Esophagus squamous epithelium (tissue), 5 donors: ENCODE data around the gene LRP5. TPM values are rescaled to one million over a fixed set of nuclear protein-coding genes. Genes with fewer than 3 reads are reported as not detected.
"Not testable (repeated sequence)": the region's sequence is repeated elsewhere in the genome, so short reads cannot be mapped to it uniquely, and the experiment has no call there.

Experiments used
- DNase-seq: peaks from one replicate; lab custom pipeline; 2025; lab: John Stamatoyannopoulos, UW
- H3K27ac ChIP-seq, 4 donors: fragments of 200-600 bp; sonication (generic); one replicate each; pipeline ENCODE4 v1.5.1; 2016 to 2019; ENCODE audit warnings: mild to moderate bottlenecking in 1 of 4
- H3K27me3 ChIP-seq, 4 donors: fragments of 200-600 bp; sonication (generic); 1 replicate in 3 of 4; 2 replicates in 1 of 4; pipeline versions ENCODE4 v1.5.1 to v1.6.0; 2017 to 2021; ENCODE audit warnings: antibody characterized with exemption in 1 of 4
- H3K36me3 ChIP-seq, 3 donors: fragments of 200-600 bp; sonication (generic); one replicate each; pipeline ENCODE4 v1.5.1; 2016 to 2019
- H3K4me1 ChIP-seq, 3 donors: fragments of 200-600 bp; sonication (generic); one replicate each; pipeline ENCODE4 v1.5.1; 2017 to 2019
- H3K4me3 ChIP-seq, 4 donors: fragments of 200-600 bp; sonication (generic); 1 replicate in 3 of 4; 2 replicates in 1 of 4; pipeline ENCODE4 v1.5.1; 2016 to 2019; ENCODE audit warnings: mild to moderate bottlenecking in 2 of 4, moderate library complexity in 1 of 4
- H3K9me3 ChIP-seq, 3 donors: fragments of 200-600 bp; sonication (generic); one replicate each; pipeline ENCODE4 v1.5.1; 2016 to 2019
- POLR2A ChIP-seq, 4 donors: fragments of 450-650 bp; IDR thresholded peaks; one replicate each; pipeline ENCODE4 v1.6.1; 2017; ENCODE audit warnings: antibody characterized with exemption in 4 of 4, mild to moderate bottlenecking in 4 of 4, moderate library complexity in 3 of 4
- WGBS, 2 donors: methylation state at CpG; one replicate each; pipeline ENCODE4 v1.1.5; 2018; 5-methylcytosine and 5-hydroxymethylcytosine counted together
- intact Hi-C: fragments of 100-400 bp; cut with DNase I; formaldehyde crosslinking; loops from one replicate; pipeline ENCODE4 v1.15.0; 2022
- total RNA-seq, 4 donors: library from RNA; depleted of rRNA; stranded (reverse); fragments of >200 nt; gene quantifications; one replicate each; pipeline ENCODE4 v1.1.0, GENCODE V29; 2016
- TF ChIP-seq, protein P1 (sequence below), 6 experiments: fragments of 450-650 bp in 4 of 6; fragments of 200-600 bp in 2 of 6; sonication (generic) in 2 of 6; IDR thresholded peaks; one replicate each; pipeline ENCODE4 v1.5.1; 2016 to 2019; ENCODE audit warnings: antibody characterized with exemption in 6 of 6, mild to moderate bottlenecking in 4 of 6, moderate library complexity in 4 of 6
- donor health status: DM: yes; HTN: yes; CAD: no.

Gene LRP5
- total RNA-seq, 4 donors from 2014 or later, result 13.7 to 24.0 (median 20.9) TPM

DNA sequence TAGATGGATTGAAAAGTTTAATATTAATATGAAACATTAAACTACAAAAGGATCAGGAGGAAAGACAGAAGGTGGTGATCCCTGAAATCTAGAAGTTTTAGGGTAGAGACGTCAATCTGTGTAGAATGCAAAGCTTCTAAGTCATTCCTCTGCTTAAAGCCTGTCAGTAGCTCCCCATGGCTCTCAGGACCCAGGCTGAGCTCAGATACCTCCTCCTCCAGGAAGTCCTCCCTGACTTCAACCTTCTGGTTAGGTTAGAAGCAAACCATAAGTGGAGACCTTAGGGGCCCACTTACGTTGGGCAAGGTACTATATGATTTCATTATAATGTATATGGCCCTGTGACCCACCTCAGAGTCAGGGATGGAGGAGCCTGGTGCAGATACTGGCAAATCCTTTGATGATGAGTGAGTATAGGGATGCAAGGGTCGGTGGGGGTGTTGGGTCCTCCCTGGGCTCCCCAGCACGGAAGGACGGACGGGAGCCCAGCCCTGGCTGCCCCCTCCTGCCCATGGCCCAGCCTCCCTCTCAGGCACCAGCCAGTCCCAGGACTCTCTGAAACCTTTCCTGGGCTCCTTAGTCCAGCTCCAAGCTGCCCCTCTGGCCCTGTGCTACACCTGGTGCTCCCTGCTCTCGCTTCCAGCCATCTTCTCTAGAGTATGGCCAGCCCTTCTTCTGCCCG, 145.0 kb downstream of the LRP5 start:
- no peak overlapping the region for H3K4me3 ChIP-seq
- intact Hi-C loops, result no loop called here
- H3K27me3 ChIP-seq, result no peaks in the 10 kb centered on the region
- peaks cover 0 to 35% (median 5%) of the 10 kb centered on the region in 3 donors for H3K4me1 ChIP-seq
- no peak for DNase-seq
- WGBS, 2 donors, result 82 to 86% methylated on average over 6 to 7 of the region's 8 CpGs
- TF ChIP-seq, protein P1, sequence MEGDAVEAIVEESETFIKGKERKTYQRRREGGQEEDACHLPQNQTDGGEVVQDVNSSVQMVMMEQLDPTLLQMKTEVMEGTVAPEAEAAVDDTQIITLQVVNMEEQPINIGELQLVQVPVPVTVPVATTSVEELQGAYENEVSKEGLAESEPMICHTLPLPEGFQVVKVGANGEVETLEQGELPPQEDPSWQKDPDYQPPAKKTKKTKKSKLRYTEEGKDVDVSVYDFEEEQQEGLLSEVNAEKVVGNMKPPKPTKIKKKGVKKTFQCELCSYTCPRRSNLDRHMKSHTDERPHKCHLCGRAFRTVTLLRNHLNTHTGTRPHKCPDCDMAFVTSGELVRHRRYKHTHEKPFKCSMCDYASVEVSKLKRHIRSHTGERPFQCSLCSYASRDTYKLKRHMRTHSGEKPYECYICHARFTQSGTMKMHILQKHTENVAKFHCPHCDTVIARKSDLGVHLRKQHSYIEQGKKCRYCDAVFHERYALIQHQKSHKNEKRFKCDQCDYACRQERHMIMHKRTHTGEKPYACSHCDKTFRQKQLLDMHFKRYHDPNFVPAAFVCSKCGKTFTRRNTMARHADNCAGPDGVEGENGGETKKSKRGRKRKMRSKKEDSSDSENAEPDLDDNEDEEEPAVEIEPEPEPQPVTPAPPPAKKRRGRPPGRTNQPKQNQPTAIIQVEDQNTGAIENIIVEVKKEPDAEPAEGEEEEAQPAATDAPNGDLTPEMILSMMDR (IDR thresholded peaks at IDR 0.05), result no peak
- TF ChIP-seq POLR2A (IDR thresholded peaks at IDR 0.05), result no peak
- H3K27ac ChIP-seq, result no peak overlapping the region
- no peaks in the 10 kb centered on the region for H3K36me3 ChIP-seq
- no peaks in the 10 kb centered on the region for H3K9me3 ChIP-seq

DNA sequence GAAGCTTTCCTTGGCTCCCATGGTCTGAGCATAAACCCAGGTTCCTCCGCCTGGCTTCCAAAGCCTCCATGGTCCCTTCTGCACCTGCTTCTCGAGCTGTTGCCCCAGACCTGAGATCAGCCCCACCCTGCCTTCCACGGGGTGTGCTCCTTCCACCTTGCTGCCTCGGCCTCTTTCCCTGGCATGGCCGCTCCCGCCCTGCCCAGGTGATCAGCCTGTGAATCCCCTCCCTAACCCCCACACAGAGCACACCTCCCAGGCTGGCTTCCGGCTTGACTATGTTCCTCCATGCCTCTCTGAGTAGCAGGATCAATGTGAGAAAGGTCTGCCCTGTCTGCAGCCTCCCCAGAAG, 145.5 kb downstream of the LRP5 start:
- H3K36me3 ChIP-seq, result no peaks in the 10 kb centered on the region
- H3K4me3 ChIP-seq, result no peak overlapping the region
- H3K27ac ChIP-seq, result no peak overlapping the region
- intact Hi-C loops, result no loop called here
- H3K9me3 ChIP-seq, result no peaks in the 10 kb centered on the region
- 70 to 83% methylated on average over 7 of the region's 7 CpGs for WGBS, 2 donors
- no peak for DNase-seq
- TF ChIP-seq POLR2A (IDR thresholded peaks at IDR 0.05), result no peak
- TF ChIP-seq, protein P1 (IDR thresholded peaks at IDR 0.05), result no peak
- H3K27me3 ChIP-seq, result no peaks in the 10 kb centered on the region
- peaks cover 0 to 40% (median 10%) of the 10 kb centered on the region in 3 donors for H3K4me1 ChIP-seq

DNA sequence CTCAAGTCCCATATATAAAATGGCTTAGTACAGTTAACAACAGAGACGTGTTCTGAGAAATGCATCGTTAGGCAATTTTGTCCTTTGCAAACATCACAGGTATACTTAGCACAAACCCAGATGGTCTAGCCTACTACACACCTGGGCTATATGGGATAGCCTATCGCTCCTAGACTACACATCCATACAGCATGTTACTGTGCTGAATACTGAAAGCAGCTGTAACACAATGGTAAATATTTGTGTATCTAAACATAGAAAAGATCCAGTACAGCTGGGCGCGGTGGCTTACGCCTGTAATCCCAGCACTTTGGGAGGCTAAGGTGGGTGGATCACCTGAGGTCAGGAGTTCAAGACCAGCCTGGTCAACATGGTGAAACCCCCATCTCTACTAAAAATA, 145.9 kb downstream of the LRP5 start:
- H3K36me3 ChIP-seq, H3K27me3 ChIP-seq, H3K9me3 ChIP-seq, H3K4me3 ChIP-seq, H3K27ac ChIP-seq, DNase-seq, intact Hi-C loops: not testable (repeated sequence)
- peaks cover 0 to 45% (median 15%) of the 10 kb centered on the region in 3 donors for H3K4me1 ChIP-seq
- WGBS, 2 donors, result 72 to 82% methylated on average over 3 to 6 of the region's 6 CpGs

DNA sequence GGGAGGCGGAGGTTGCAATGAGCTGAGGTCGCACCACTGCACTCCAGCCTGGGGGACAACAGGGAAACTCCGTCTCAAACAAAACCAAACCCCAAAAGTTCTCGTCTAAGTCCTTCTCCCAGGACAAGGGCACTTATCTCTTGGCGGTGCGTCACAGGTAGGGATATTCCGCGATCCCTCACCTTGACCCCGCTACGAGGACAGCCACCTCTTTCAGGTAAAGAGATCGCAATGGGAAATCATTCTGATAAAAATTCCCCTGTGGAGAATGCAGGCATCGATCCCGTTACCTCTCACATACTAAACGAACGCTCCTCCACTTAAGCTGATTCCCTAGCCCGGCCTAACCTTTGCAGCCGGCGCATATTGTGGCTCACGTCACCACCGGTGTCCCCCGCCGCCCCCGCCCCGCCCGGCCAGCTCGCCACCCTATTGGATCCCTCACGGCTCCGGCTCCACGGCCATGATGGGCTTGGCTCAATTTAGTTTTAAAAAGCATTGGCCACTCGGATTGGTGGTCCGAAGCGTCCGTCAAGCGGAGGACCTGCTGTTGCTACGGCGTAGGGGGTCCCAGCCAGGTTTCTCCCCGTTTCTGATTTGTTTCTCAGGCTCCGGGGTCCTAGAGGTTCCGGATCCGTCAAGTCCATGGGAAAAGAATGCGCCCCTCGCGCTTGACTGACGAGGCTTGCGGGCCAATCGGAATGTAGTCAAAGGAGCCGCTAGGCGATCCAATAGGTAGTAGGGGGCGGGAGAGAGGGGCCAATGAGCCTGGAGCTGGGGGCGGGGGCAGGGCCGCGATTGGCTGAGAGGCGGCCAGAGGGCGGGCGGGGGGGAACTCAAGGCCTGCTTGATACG, 147.7 kb downstream of the LRP5 start:
- H3K4me3 ChIP-seq, result peak overlapping the region; percentile 75 to 97 (median 86)
- WGBS, 2 donors, result 7 to 9% methylated on average over 11 to 22 of the region's 56 CpGs
- peak overlapping the region; percentile 91 to 100 (median 99) for H3K27ac ChIP-seq
- no peaks in the 10 kb centered on the region for H3K36me3 ChIP-seq
- peaks cover 5 to 57% (median 33%) of the 10 kb centered on the region in 3 donors for H3K4me1 ChIP-seq
- TF ChIP-seq, protein P1 (IDR thresholded peaks at IDR 0.05), result peak in 3 of 6 experiments; percentile 9 to 37 (median 12)
- TF ChIP-seq POLR2A (IDR thresholded peaks at IDR 0.05), result peak in 1 of 4 donors; percentile 38
- H3K9me3 ChIP-seq, result no peaks in the 10 kb centered on the region
- peak; percentile 92 for DNase-seq
- intact Hi-C loops, result no loop called here
- H3K27me3 ChIP-seq, result no peaks in the 10 kb centered on the region

DNA sequence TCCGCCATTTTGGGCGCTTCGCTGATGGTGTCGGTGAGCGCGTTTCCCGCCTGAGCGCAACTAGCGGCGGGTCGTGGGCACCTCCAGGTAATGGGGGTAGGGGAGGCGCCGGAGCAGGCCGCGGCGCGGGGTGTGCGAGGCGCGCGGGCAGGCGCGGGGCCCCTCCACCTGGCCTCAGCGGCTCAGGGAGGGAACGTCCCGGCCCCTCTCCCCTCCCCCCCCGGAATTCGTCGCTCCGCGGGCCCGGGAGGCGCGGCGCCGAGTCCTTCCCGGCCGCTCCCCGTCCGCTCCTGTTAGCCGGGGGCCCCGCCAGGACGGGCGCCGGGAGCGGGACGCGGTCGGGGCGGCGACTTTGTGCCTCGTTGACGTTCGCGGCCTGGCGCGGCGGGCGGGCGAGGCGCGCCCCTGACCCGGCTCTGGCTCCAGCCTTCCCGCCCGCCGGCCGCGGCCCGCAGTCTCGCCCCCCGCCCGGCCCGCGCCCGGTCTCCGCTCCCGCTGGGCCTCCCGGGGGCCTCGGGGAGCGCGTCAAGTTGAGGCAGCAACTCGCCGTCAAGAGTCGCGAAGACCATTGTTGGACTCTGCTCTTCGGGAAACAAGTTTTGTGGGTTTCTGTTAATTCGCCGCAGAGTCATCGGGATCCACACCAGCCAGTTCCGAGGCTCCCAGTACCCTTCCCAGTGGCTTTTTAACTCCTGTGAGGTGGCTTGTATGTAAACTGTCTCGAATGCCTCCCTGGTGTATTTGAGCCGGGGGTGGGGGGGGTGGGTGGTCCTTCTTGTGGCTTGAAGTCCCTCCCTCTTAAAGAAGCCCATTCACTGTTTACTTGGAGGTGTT, 148.6 kb downstream of the LRP5 start, which contains the start of gene PPP6R3:
Gene PPP6R3, plus strand, starts transcription at position 12 of the 834 bp plus-strand sequence. CDS start 76,913 bp downstream, outside the sequence.
- Histone ChIP-seq H3K27me3 (no peaks in the 10 kb centered on the region), H3K27ac (peak within 1 kb of the TSS; percentile 91 to 100 (median 99)), H3K4me3 (peak within 1 kb of the TSS; percentile 75 to 97 (median 86)), H3K36me3 (no peaks in the 10 kb centered on the region), H3K9me3 (no peaks in the 10 kb centered on the region), H3K4me1 (peaks cover 5 to 57% (median 41%) of the 10 kb centered on the region in 3 donors)
- peak in 1 of 4 donors; percentile 76 for TF ChIP-seq POLR2A (IDR thresholded peaks at IDR 0.05)
- TF ChIP-seq, protein P1 (IDR thresholded peaks at IDR 0.05), result no peak
- intact Hi-C loops, result no loop called here
- DNase-seq, result no peak
- WGBS, 2 donors, result 0% methylated on average over 2 to 12 of the region's 92 CpGs
